NCI-H2171 treated with DMSO at 0.1 percent for 48 hours (cell line): ENCODE data around the gene VSTM2L.

Experiments
- DNase-seq: peaks from one replicate; lab custom pipeline; 2025; lab: John Stamatoyannopoulos, UW

VSTM2L gene

GRCh38 chr20:37918035-37918434 lies 15.1 kb downstream of the VSTM2L start:
- no peak for DNase-seq

GRCh38 chr20:37919389-37920040 lies 16.6 kb downstream of the VSTM2L start:
- DNase-seq = no peak

GRCh38 chr20:37920270-37920669 lies 17.3 kb downstream of the VSTM2L start:
- DNase-seq = peak; percentile 84

GRCh38 chr20:37920679-37921322 lies 17.9 kb downstream of the VSTM2L start:
- DNase-seq = peak; percentile 89

- DNase-seq = no peak
Observed at GRCh38 chr20:37921341-37921929, 18.5 kb downstream of the VSTM2L start.

- DNase-seq = no peak
Observed at GRCh38 chr20:37922016-37922415, 19.1 kb downstream of the VSTM2L start.

- DNase-seq = no peak
Observed at GRCh38 chr20:37925265-37926165, 22.6 kb downstream of the VSTM2L start.

- DNase-seq = no peak
Observed at GRCh38 chr20:37926612-37927011, 23.7 kb downstream of the VSTM2L start.

- DNase-seq = no peak
Observed at GRCh38 chr20:37927410-37928095, 24.6 kb downstream of the VSTM2L start.

GRCh38 chr20:37928996-37929682 lies 26.2 kb downstream of the VSTM2L start:
- no peak for DNase-seq

- no peak for DNase-seq
Observed at GRCh38 chr20:37929683-37930014, 26.7 kb downstream of the VSTM2L start.

- DNase-seq = no peak
Observed at GRCh38 chr20:37931153-37931922, 28.4 kb downstream of the VSTM2L start.

GRCh38 chr20:37932074-37932473 lies 29.1 kb downstream of the VSTM2L start:
- no peak for DNase-seq

- no peak for DNase-seq
Observed at GRCh38 chr20:37932919-37933318, 30.0 kb downstream of the VSTM2L start.

- DNase-seq = no peak
Observed at GRCh38 chr20:37933786-37934633, 31.1 kb downstream of the VSTM2L start.

GRCh38 chr20:37934634-37935375 lies 31.9 kb downstream of the VSTM2L start:
- no peak for DNase-seq

- DNase-seq = peak; percentile 20
Observed at GRCh38 chr20:37935435-37935834, 32.5 kb downstream of the VSTM2L start.

GRCh38 chr20:37936041-37936440 lies 33.1 kb downstream of the VSTM2L start:
- DNase-seq = no peak

- DNase-seq = no peak
Observed at GRCh38 chr20:37936451-37936850, 33.5 kb downstream of the VSTM2L start.
